ENCODE measurements around the gene SCYGR7. TPM values are rescaled to one million over a fixed set of nuclear protein-coding genes. Genes with fewer than 3 reads are reported as not detected.

SCYGR7 gene
- polyA plus RNA-seq: not detected in 2 replicates
- not detected in 2 replicates for polyA minus RNA-seq

- H3K36me3 ChIP-seq (ENCODE audit: insufficient read depth, low read length): no peaks in the 10 kb centered on the region
- H3K4me3 ChIP-seq (ENCODE audit: low read length): no peak within 1 kb of the TSS
- no peaks in the 10 kb centered on the region for H3F3A ChIP-seq (ENCODE audit: insufficient read depth, low read length, poor library complexity, severe bottlenecking)
- no peaks in the 10 kb centered on the region for H3K9me2 ChIP-seq (ENCODE audit: insufficient read depth, low read length)
- no peak within 1 kb of the TSS for H3K27ac ChIP-seq (ENCODE audit: low read length)
- no peak within 1 kb of the TSS for H3K9ac ChIP-seq (ENCODE audit: low read length)
- H3K4me2 ChIP-seq (ENCODE audit: low read length): no peak within 1 kb of the TSS
- H2AFZ ChIP-seq (ENCODE audit: low read depth, low read length): no peak within 1 kb of the TSS
- no peaks in the 10 kb centered on the region for H3K79me2 ChIP-seq (replicated peaks; ENCODE audit: insufficient read depth, low read length)
- H4K20me1 ChIP-seq (ENCODE audit: insufficient read depth): no peaks in the 10 kb centered on the region
- no peaks in the 10 kb centered on the region for H3K27me3 ChIP-seq (ENCODE audit: insufficient read depth, low read depth, low read length)
- H3K9me3 ChIP-seq (ENCODE audit: low read length): no peaks in the 10 kb centered on the region
- TF ChIP-seq RAD21 (conservative IDR thresholded peaks at IDR 0.05) (no peak), EZH2 (IDR thresholded peaks at IDR 0.05; ENCODE audit: borderline replicate concordance, insufficient read depth, low read length, poor library complexity, severe bottlenecking) (no peak), TAF1 (IDR thresholded peaks at IDR 0.05; ENCODE audit: low read depth) (no peak), SMC3 (conservative IDR thresholded peaks at IDR 0.05; ENCODE audit: poor library complexity) (no peak), MXI1 (conservative IDR thresholded peaks at IDR 0.05; ENCODE audit: poor library complexity, severe bottlenecking) (no peak), REST (IDR thresholded peaks at IDR 0.05; ENCODE audit: borderline replicate concordance) (no peak), CTCF (IDR thresholded peaks at IDR 0.05; ENCODE audit: poor library complexity, severe bottlenecking) (no peak), EP300 (conservative IDR thresholded peaks at IDR 0.05; ENCODE audit: poor library complexity, severe bottlenecking) (no peak), POLR2AphosphoS5 (IDR thresholded peaks at IDR 0.05) (no peak)
Measured at GRCh38 chr2:227728035-227728434, at the start of gene SCYGR7. TSS of gene SCYGR7 (plus strand) at chr2:227728335. CDS start at chr2:227728335, 0 bp downstream.

GRCh38 chr2:227684258-227684657 is 43.9 kb upstream of the SCYGR7 start:
- no peak overlapping the region for H2AFZ ChIP-seq (ENCODE audit: low read depth, low read length)
- no peak overlapping the region for H3K9ac ChIP-seq (ENCODE audit: low read length)
- no peaks in the 10 kb centered on the region for H3K27me3 ChIP-seq (ENCODE audit: insufficient read depth, low read depth, low read length)
- no peaks in the 10 kb centered on the region for H3K9me3 ChIP-seq (ENCODE audit: low read length)
- H3K27ac ChIP-seq (ENCODE audit: low read length): no peak overlapping the region
- H3K9me2 ChIP-seq (ENCODE audit: insufficient read depth, low read length): no peaks in the 10 kb centered on the region
- H3F3A ChIP-seq (ENCODE audit: insufficient read depth, low read length, poor library complexity, severe bottlenecking): no peaks in the 10 kb centered on the region
- TF ChIP-seq RAD21 (conservative IDR thresholded peaks at IDR 0.05) (no peak), REST (IDR thresholded peaks at IDR 0.05; ENCODE audit: borderline replicate concordance) (no peak), SMC3 (conservative IDR thresholded peaks at IDR 0.05; ENCODE audit: poor library complexity) (no peak), POLR2AphosphoS5 (IDR thresholded peaks at IDR 0.05) (no peak), CTCF (IDR thresholded peaks at IDR 0.05; ENCODE audit: poor library complexity, severe bottlenecking) (no peak), EP300 (conservative IDR thresholded peaks at IDR 0.05; ENCODE audit: poor library complexity, severe bottlenecking) (no peak), TAF1 (IDR thresholded peaks at IDR 0.05; ENCODE audit: low read depth) (no peak), MXI1 (conservative IDR thresholded peaks at IDR 0.05; ENCODE audit: poor library complexity, severe bottlenecking) (no peak), EZH2 (IDR thresholded peaks at IDR 0.05; ENCODE audit: borderline replicate concordance, insufficient read depth, low read length, poor library complexity, severe bottlenecking) (no peak)
- H4K20me1 ChIP-seq (ENCODE audit: insufficient read depth): no peaks in the 10 kb centered on the region
- H3K4me2 ChIP-seq (ENCODE audit: low read length): no peak overlapping the region
- H3K36me3 ChIP-seq (ENCODE audit: insufficient read depth, low read length): no peaks in the 10 kb centered on the region
- H3K79me2 ChIP-seq (replicated peaks; ENCODE audit: insufficient read depth, low read length): no peaks in the 10 kb centered on the region
- no peak overlapping the region for H3K4me3 ChIP-seq (ENCODE audit: low read length)

All from neural cell (in vitro differentiated cells).